HCT116 (cell line): ENCODE results near the gene MYPN.

Experiments
- EZH2 ChIP-seq: fragments of 200-600 bp; sonication (generic); IDR thresholded peaks from 2 replicates; pipeline ENCODE4 v1.6.1; 2017; ENCODE audit warnings: antibody characterized with exemption, mixed run types
- EZH2phosphoT487 ChIP-seq: fragments of 200-600 bp; IDR thresholded peaks from 2 replicates; pipeline ENCODE4 v1.6.1; 2018; ENCODE audit warnings: antibody characterized with exemption, borderline replicate concordance
- JUND ChIP-seq: IDR thresholded peaks from 2 replicates; pipeline ENCODE4 v1.6.1; 2012
- POLR2A ChIP-seq: IDR thresholded peaks from 2 replicates; pipeline ENCODE4 v1.7.0; 2011; ENCODE audit warnings: borderline replicate concordance; ENCODE audit not compliant: insufficient read depth, insufficient read length; ENCODE audit errors: extremely low read depth
- POLR2AphosphoS5 ChIP-seq: IDR thresholded peaks from 2 replicates; pipeline ENCODE4 v1.6.1; 2011; ENCODE audit warnings: mild to moderate bottlenecking, low read depth, low read length, moderate library complexity
- SIN3A ChIP-seq: IDR thresholded peaks from 2 replicates; pipeline ENCODE4 v1.6.1; 2012; ENCODE audit warnings: low read depth
- SP1 ChIP-seq: IDR thresholded peaks from 2 replicates; pipeline ENCODE4 v1.6.1; 2012; ENCODE audit warnings: low read depth
- YY1 ChIP-seq: IDR thresholded peaks from 2 replicates; pipeline ENCODE4 v1.6.1; 2011; ENCODE audit warnings: low read length, low read depth, moderate library complexity, mild to moderate bottlenecking; ENCODE audit not compliant: insufficient replicate concordance; ENCODE audit errors: extremely low read depth
- ZFX ChIP-seq: fragments of 450-650 bp; IDR thresholded peaks from 2 replicates; pipeline ENCODE4 v1.6.1; 2017
- ZNF274 ChIP-seq: fragments of 200-500 bp; sonication (Bioruptor generic); IDR thresholded peaks from 2 replicates; pipeline ENCODE4 v1.6.1; 2014; ENCODE audit warnings: mild to moderate bottlenecking, low read depth, low read length, inconsistent platforms
- TF ChIP-seq, protein P1 (sequence below), 3 experiments: fragments of 200-600 bp in 1 of 3; sonication (generic) in 1 of 3; IDR thresholded peaks in 2 of 3; conservative IDR thresholded peaks in 1 of 3; 2 replicates each; pipeline ENCODE4 v1.5.1; 2012 to 2017; ENCODE audit warnings: low read depth in 2 of 3, low read length in 2 of 3, antibody characterized with exemption in 1 of 3, borderline replicate concordance in 1 of 3, control low read depth in 1 of 3, mild to moderate bottlenecking in 1 of 3, mixed read lengths in 1 of 3, mixed run types in 1 of 3, moderate library complexity in 1 of 3; ENCODE audit not compliant: insufficient read depth in 1 of 3
- TF ChIP-seq, protein P2 (sequence below): IDR thresholded peaks from 2 replicates; pipeline ENCODE4 v1.6.1; 2011; ENCODE audit warnings: mild to moderate bottlenecking, low read length, moderate library complexity; ENCODE audit not compliant: insufficient replicate concordance; ENCODE audit errors: extremely low read depth
- TF ChIP-seq, protein P3 (sequence below): IDR thresholded peaks from 2 replicates; pipeline ENCODE4 v1.6.1; 2012
- TF ChIP-seq, protein P4 (sequence below): IDR thresholded peaks from 2 replicates; pipeline ENCODE4 v1.6.1; 2012

DNA sequence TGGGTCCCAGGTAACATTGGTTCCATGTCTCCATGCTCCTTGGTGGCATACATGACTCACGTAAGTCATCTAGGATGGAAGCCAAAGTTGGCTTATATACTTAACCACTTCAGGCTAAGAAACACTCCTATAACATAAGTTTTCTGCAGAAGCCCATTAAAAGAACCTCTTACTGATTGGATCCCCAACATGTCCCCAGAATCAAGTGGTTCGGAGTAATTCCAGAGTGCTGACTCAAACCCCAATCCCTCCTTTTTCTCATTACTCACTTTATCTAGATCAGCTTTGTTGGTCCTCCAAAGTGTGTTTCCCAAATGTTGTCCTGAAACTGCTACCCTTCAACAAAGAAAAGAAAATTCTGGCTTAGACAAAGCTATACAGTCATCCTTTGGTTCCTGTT is 132.8 kb downstream of the MYPN start:
- TF ChIP-seq EZH2phosphoT487, result no peak
- TF ChIP-seq, protein P1, sequence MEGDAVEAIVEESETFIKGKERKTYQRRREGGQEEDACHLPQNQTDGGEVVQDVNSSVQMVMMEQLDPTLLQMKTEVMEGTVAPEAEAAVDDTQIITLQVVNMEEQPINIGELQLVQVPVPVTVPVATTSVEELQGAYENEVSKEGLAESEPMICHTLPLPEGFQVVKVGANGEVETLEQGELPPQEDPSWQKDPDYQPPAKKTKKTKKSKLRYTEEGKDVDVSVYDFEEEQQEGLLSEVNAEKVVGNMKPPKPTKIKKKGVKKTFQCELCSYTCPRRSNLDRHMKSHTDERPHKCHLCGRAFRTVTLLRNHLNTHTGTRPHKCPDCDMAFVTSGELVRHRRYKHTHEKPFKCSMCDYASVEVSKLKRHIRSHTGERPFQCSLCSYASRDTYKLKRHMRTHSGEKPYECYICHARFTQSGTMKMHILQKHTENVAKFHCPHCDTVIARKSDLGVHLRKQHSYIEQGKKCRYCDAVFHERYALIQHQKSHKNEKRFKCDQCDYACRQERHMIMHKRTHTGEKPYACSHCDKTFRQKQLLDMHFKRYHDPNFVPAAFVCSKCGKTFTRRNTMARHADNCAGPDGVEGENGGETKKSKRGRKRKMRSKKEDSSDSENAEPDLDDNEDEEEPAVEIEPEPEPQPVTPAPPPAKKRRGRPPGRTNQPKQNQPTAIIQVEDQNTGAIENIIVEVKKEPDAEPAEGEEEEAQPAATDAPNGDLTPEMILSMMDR (IDR thresholded peaks at IDR 0.05 in 2 of 3, conservative IDR thresholded peaks at IDR 0.05 in 1 of 3; ENCODE audit: borderline replicate concordance in 1 of 3, insufficient read depth in 1 of 3, low read depth in 2 of 3, low read length in 2 of 3), result no peak
- TF ChIP-seq POLR2A, result no peak
- no peak for TF ChIP-seq POLR2AphosphoS5
- TF ChIP-seq, protein P2, sequence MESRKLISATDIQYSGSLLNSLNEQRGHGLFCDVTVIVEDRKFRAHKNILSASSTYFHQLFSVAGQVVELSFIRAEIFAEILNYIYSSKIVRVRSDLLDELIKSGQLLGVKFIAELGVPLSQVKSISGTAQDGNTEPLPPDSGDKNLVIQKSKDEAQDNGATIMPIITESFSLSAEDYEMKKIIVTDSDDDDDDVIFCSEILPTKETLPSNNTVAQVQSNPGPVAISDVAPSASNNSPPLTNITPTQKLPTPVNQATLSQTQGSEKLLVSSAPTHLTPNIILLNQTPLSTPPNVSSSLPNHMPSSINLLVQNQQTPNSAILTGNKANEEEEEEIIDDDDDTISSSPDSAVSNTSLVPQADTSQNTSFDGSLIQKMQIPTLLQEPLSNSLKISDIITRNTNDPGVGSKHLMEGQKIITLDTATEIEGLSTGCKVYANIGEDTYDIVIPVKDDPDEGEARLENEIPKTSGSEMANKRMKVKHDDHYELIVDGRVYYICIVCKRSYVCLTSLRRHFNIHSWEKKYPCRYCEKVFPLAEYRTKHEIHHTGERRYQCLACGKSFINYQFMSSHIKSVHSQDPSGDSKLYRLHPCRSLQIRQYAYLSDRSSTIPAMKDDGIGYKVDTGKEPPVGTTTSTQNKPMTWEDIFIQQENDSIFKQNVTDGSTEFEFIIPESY, result no peak
- no peak for TF ChIP-seq YY1
- TF ChIP-seq, protein P3, sequence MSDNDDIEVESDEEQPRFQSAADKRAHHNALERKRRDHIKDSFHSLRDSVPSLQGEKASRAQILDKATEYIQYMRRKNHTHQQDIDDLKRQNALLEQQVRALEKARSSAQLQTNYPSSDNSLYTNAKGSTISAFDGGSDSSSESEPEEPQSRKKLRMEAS, result no peak
- no peak for TF ChIP-seq SIN3A
- TF ChIP-seq, protein P4, sequence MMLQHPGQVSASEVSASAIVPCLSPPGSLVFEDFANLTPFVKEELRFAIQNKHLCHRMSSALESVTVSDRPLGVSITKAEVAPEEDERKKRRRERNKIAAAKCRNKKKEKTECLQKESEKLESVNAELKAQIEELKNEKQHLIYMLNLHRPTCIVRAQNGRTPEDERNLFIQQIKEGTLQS, result no peak
- no peak for TF ChIP-seq SP1
- no peak for TF ChIP-seq ZNF274
- TF ChIP-seq EZH2, result no peak
- TF ChIP-seq ZFX, result no peak
- TF ChIP-seq JUND, result no peak
